H1 (cell line): ENCODE measurements around the gene FBXL17. TPM values are rescaled to one million over a fixed set of nuclear protein-coding genes. Genes with fewer than 3 reads are reported as not detected.

Experiments used
- CTCF ChIA-PET: fragments of 300-600 bp; sonication (Branson Sonifier 250); formaldehyde crosslinking; loops from one replicate; lab custom pipeline; 2021; ENCODE audit not compliant: partially characterized antibody; lab: Charles Lee
- POLR2A ChIA-PET: fragments of 300-600 bp; sonication (Branson Sonifier 250); formaldehyde crosslinking; loops from one replicate; lab custom pipeline; 2021; ENCODE audit warnings: inconsistent platforms; ENCODE audit not compliant: partially characterized antibody; lab: Charles Lee
- DNase-seq, 2 experiments: peaks; one replicate each; pipeline versions ENCODE4 v3.0.0 to v3.0.0-alpha.2; 2010 to 2022; ENCODE audit warnings: low spot score in 2 of 2, low read depth in 1 of 2, mixed read lengths in 1 of 2
- FAIRE-seq: peaks from 2 replicates; lab custom pipeline; 2011; peaks lifted over from hg19 to GRCh38; lab: Jason Lieb, UNC
- H2AFZ ChIP-seq: 2 replicates; pipeline ENCODE4 v1.8.1; 2012; ENCODE audit warnings: low read length, inconsistent platforms
- H2AK5ac ChIP-seq: 2 replicates; pipeline ENCODE4 v1.6.1; 2013; ENCODE audit warnings: low read depth, low read length
- H2BK120ac ChIP-seq: replicated peaks from 2 replicates; pipeline ENCODE3; 2013; ENCODE audit warnings: low read depth, low read length, inconsistent platforms
- H2BK12ac ChIP-seq: 2 replicates; pipeline ENCODE4 v1.6.1; 2013; ENCODE audit warnings: low read depth, low read length
- H2BK15ac ChIP-seq: 2 replicates; pipeline ENCODE4 v1.6.1; 2013; ENCODE audit warnings: low read length
- H2BK20ac ChIP-seq: 2 replicates; pipeline ENCODE4 v1.6.1; 2013; ENCODE audit warnings: low read length
- H2BK5ac ChIP-seq: 2 replicates; pipeline ENCODE4 v1.6.1; 2013; ENCODE audit warnings: low read depth, low read length
- H3K14ac ChIP-seq: 2 replicates; pipeline ENCODE4 v1.6.1; 2013; ENCODE audit warnings: inconsistent platforms; ENCODE audit not compliant: insufficient read length
- H3K18ac ChIP-seq: 2 replicates; pipeline ENCODE4 v1.6.1; 2013; ENCODE audit warnings: low read length; ENCODE audit errors: extremely low read depth
- H3K23ac ChIP-seq: 2 replicates; pipeline ENCODE4 v1.6.1; 2013; ENCODE audit warnings: inconsistent platforms; ENCODE audit not compliant: insufficient read length
- H3K23me2 ChIP-seq: 2 replicates; pipeline ENCODE4 v1.6.1; 2013; ENCODE audit warnings: low read depth, low read length
- H3K27ac ChIP-seq: 2 replicates; pipeline ENCODE4 v1.6.1; 2011; ENCODE audit warnings: low read depth, low read length, inconsistent platforms
- H3K27me3 ChIP-seq, 4 experiments: replicated peaks in 1 of 4; 1 replicate in 1 of 4; 2 replicates in 3 of 4; pipeline versions ENCODE4 v1.6.1 to v1.8.1; 2011 to 2013; ENCODE audit warnings: low read length in 3 of 4, mild to moderate bottlenecking in 3 of 4, inconsistent platforms in 2 of 4, mixed read lengths in 2 of 4, moderate library complexity in 1 of 4; ENCODE audit not compliant: control insufficient read depth in 3 of 4, insufficient read depth in 3 of 4; ENCODE audit errors: extremely low read depth in 1 of 4
- H3K36me3 ChIP-seq, 4 experiments: 2 replicates each; pipeline versions ENCODE4 v1.6.1 to v1.8.1; 2011 to 2013; ENCODE audit warnings: mild to moderate bottlenecking in 4 of 4, low read length in 3 of 4, moderate library complexity in 2 of 4, control low read depth in 1 of 4, inconsistent platforms in 1 of 4; ENCODE audit not compliant: insufficient read depth in 4 of 4, control insufficient read depth in 2 of 4
- H3K4ac ChIP-seq: replicated peaks from 2 replicates; pipeline ENCODE3; 2013; ENCODE audit warnings: low read length, low read depth, mixed read lengths, inconsistent platforms; ENCODE audit not compliant: insufficient read length
- H3K4me1 ChIP-seq, 4 experiments: replicated peaks in 1 of 4; 1 replicate in 1 of 4; 2 replicates in 3 of 4; pipeline versions ENCODE4 v1.6.1 to v1.8.1; 2011 to 2013; ENCODE audit warnings: low read length in 3 of 4, inconsistent platforms in 2 of 4, mixed read lengths in 1 of 4; ENCODE audit not compliant: insufficient read depth in 4 of 4, control insufficient read depth in 3 of 4
- H3K4me2 ChIP-seq, 2 experiments: 2 replicates each; pipeline versions ENCODE4 v1.6.1 to v1.8.1; 2011 to 2013; ENCODE audit warnings: low read depth in 2 of 2, low read length in 2 of 2, control low read depth in 1 of 2, inconsistent platforms in 1 of 2, mild to moderate bottlenecking in 1 of 2; ENCODE audit not compliant: insufficient read depth in 1 of 2
- H3K4me3 ChIP-seq, 4 experiments: fragments of 200-600, 300-600 bp in 1 of 4; sonication (generic), shearing (Covaris generic), sonication (Bioruptor Twin) in 1 of 4; 2 replicates each; pipeline versions ENCODE4 v1.5.1 to v1.8.1; 2011 to 2016; ENCODE audit warnings: low read length in 4 of 4, low read depth in 3 of 4, control low read depth in 2 of 4, inconsistent platforms in 2 of 4, mild to moderate bottlenecking in 2 of 4, mixed read lengths in 1 of 4, moderate library complexity in 1 of 4; ENCODE audit not compliant: insufficient read depth in 2 of 4; ENCODE audit errors: extremely low read depth in 1 of 4
- H3K56ac ChIP-seq: replicated peaks from 2 replicates; pipeline ENCODE3; 2013; ENCODE audit warnings: low read depth, mild to moderate bottlenecking, mixed read lengths, low read length, inconsistent platforms; ENCODE audit not compliant: insufficient read length
- H3K79me1 ChIP-seq: 2 replicates; pipeline ENCODE4 v1.6.1; 2013; ENCODE audit warnings: low read depth, low read length, control low read depth
- H3K79me2 ChIP-seq, 2 experiments: 2 replicates each; pipeline versions ENCODE4 v1.6.1 to v1.8.1; 2012 to 2013; ENCODE audit warnings: low read length in 2 of 2, mild to moderate bottlenecking in 2 of 2, inconsistent platforms in 1 of 2; ENCODE audit not compliant: insufficient read depth in 2 of 2, control insufficient read depth in 1 of 2
- H3K9ac ChIP-seq, 4 experiments: replicated peaks in 1 of 4; 1 replicate in 1 of 4; 2 replicates in 3 of 4; pipeline versions ENCODE4 v1.6.1 to v1.8.1; 2011 to 2013; ENCODE audit warnings: low read depth in 3 of 4, low read length in 3 of 4, control low read depth in 2 of 4, mild to moderate bottlenecking in 2 of 4, moderate library complexity in 2 of 4, inconsistent platforms in 1 of 4; ENCODE audit errors: extremely low read depth in 1 of 4
- H3K9me3 ChIP-seq, 2 experiments: 2 replicates each; pipeline versions ENCODE4 v1.6.1 to v1.8.1; 2012 to 2013; ENCODE audit warnings: mild to moderate bottlenecking in 2 of 2, moderate library complexity in 2 of 2, control low read depth in 1 of 2, inconsistent platforms in 1 of 2, low read depth in 1 of 2, low read length in 1 of 2, mixed read lengths in 1 of 2; ENCODE audit not compliant: insufficient read depth in 2 of 2
- H4K20me1 ChIP-seq, 2 experiments: replicated peaks in 1 of 2; 2 replicates each; pipeline versions ENCODE3 to v1.8.1; 2011 to 2013; ENCODE audit warnings: inconsistent platforms in 2 of 2, low read length in 2 of 2, mild to moderate bottlenecking in 1 of 2; ENCODE audit not compliant: insufficient read depth in 2 of 2, control insufficient read depth in 1 of 2
- H4K5ac ChIP-seq: 2 replicates; pipeline ENCODE4 v1.6.1; 2013; ENCODE audit warnings: low read length, low read depth, mixed read lengths, inconsistent platforms; ENCODE audit not compliant: insufficient read length
- H4K8ac ChIP-seq: 2 replicates; pipeline ENCODE4 v1.8.0; 2013; ENCODE audit warnings: mild to moderate bottlenecking, moderate library complexity, low read length, inconsistent platforms; ENCODE audit not compliant: insufficient read depth; ENCODE audit errors: extremely low read depth
- H4K91ac ChIP-seq: replicated peaks from 2 replicates; pipeline ENCODE3; 2013; ENCODE audit warnings: low read length, mixed read lengths, inconsistent platforms; ENCODE audit not compliant: insufficient read length
- CBX5 ChIP-seq: fragments of 300-800, 300-1000 bp; sonication (generic); IDR thresholded peaks from 2 replicates; pipeline ENCODE4 v1.7.1; 2016; ENCODE audit warnings: antibody characterized with exemption, low read length, low read depth
- CEBPB ChIP-seq: IDR thresholded peaks from 2 replicates; pipeline ENCODE4 v1.6.1; 2012; ENCODE audit warnings: low read depth, low read length
- EP300 ChIP-seq, 2 experiments: IDR thresholded peaks; 1 replicate in 1 of 2; 2 replicates in 1 of 2; pipeline ENCODE4 v1.6.1; 2011 to 2012; ENCODE audit warnings: low read depth in 2 of 2, low read length in 2 of 2, mild to moderate bottlenecking in 2 of 2, borderline replicate concordance in 1 of 2, inconsistent platforms in 1 of 2, moderate library complexity in 1 of 2
- JUN ChIP-seq: IDR thresholded peaks from 2 replicates; pipeline ENCODE4 v1.6.1; 2011; ENCODE audit warnings: low read depth, mild to moderate bottlenecking, improper control_type of control experiment, low read length
- NRF1 ChIP-seq: IDR thresholded peaks from 2 replicates; pipeline ENCODE4 v1.6.1; 2011; ENCODE audit warnings: mild to moderate bottlenecking, low read depth, low read length, improper control_type of control experiment
- RBBP5 ChIP-seq: IDR thresholded peaks from 2 replicates; pipeline ENCODE4 v1.7.1; 2012; ENCODE audit warnings: low read depth, mild to moderate bottlenecking, inconsistent platforms, low read length, moderate library complexity, borderline replicate concordance
- RNF2 ChIP-seq: fragments of 200-900, 300-1000 bp; sonication (generic); IDR thresholded peaks from 2 replicates; pipeline ENCODE4 v1.7.1; 2016; ENCODE audit warnings: borderline replicate concordance, low read depth, mild to moderate bottlenecking, antibody characterized with exemption, low read length; ENCODE audit not compliant: poor library complexity, severe bottlenecking; ENCODE audit errors: missing control alignments
- SAP30 ChIP-seq: fragments of 300-600 bp; sonication (generic); IDR thresholded peaks from 2 replicates; pipeline ENCODE4 v1.7.1; 2012; ENCODE audit warnings: low read length, moderate library complexity, mild to moderate bottlenecking, inconsistent platforms; ENCODE audit not compliant: insufficient read depth, insufficient replicate concordance
- TBP ChIP-seq: IDR thresholded peaks from 2 replicates; pipeline ENCODE4 v1.6.1; 2011; ENCODE audit warnings: low read depth, low read length, improper control_type of control experiment
- WGBS, 2 experiments: shearing (Covaris generic) in 1 of 2; methylation state at CpG; one replicate each; pipeline versions ENCODE4 v1.1.6 to v1.1.7; 2013 to 2015; ENCODE audit warnings: low lambda C conversion rate in 2 of 2, mixed read lengths in 2 of 2, inconsistent platforms in 1 of 2, low coverage in 1 of 2, missing lambda C conversion rate in 1 of 2; ENCODE audit not compliant: insufficient replicate concordance in 2 of 2, insufficient coverage in 1 of 2, insufficient read length in 1 of 2; ENCODE audit errors: extremely low coverage in 1 of 2, missing lambda C conversion rate in 1 of 2; 5-methylcytosine and 5-hydroxymethylcytosine counted together
- polyA plus RNA-seq, 7 experiments: library from polyadenylated mRNA; depleted of rRNA in 3 of 7; stranded (reverse) in 5 of 7; unstranded in 2 of 7; fragments of >200 nt in 5 of 7; fragments of 200-250 nt in 2 of 7; gene quantifications; 1 replicate in 5 of 7; 2 replicates in 1 of 7; 4 replicates in 1 of 7; pipeline versions ENCODE4 v1.2.1 to v1.2.3, GENCODE V29; 2011 to 2013; ENCODE audit warnings: missing spikeins in 2 of 7, mixed read lengths in 2 of 7
- total RNA-seq: library from RNA; stranded (reverse); fragmentation: NEBNext Ultra II Directional; extraction: Animal tissue kit (Norgen Biotek cat#: 25700); gene quantifications from 2 replicates; pipeline ENCODE4 v1.2.1, GENCODE V29; 2021
- TF ChIP-seq, protein P1 (sequence below): IDR thresholded peaks from 2 replicates; pipeline ENCODE4 v1.6.1; 2011; ENCODE audit warnings: low read depth, mild to moderate bottlenecking, low read length; ENCODE audit not compliant: insufficient read depth
- TF ChIP-seq, protein P2 (sequence below): IDR thresholded peaks from 2 replicates; pipeline ENCODE4 v1.6.1; 2012; ENCODE audit warnings: inconsistent platforms

The FBXL17 gene
- total and polyA plus RNA-seq, 2 of the 8 experiments (the other 6 are each of a cell fraction or from before 2014, with no cell fraction given), result 0.35 to 4.3 TPM

DNA sequence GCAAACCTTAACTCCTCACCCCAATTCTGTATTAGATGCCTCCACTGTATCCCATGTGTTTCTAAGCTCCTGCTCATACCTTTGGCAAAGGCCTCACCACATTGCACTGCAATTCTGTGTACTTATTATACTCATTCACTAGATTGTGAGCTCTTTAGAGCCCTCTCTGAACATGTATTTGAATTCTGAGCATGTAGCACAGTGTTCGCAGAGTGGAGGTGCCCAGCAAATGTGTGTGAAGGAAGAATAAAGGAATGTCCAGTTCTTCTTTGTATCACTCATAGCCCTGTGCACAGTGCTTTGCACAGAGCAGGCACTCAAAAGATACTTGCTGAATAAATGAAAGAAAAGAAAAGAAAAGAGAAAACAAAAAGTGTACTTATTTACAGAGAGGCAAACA is 410.1 kb downstream of the FBXL17 start:
- H3K14ac ChIP-seq, result no peak overlapping the region
- H3K4me2 ChIP-seq, result no peak overlapping the region
- no peak overlapping the region for H2BK12ac ChIP-seq
- WGBS, 2 experiments, result 87% methylated on average over 1 of the region's 1 CpG; no CpG with 5 or more reads in 1 of the 2 experiments
- H3K4ac ChIP-seq, result no peak overlapping the region
- no peak for TF ChIP-seq NRF1
- TF ChIP-seq, protein P1, sequence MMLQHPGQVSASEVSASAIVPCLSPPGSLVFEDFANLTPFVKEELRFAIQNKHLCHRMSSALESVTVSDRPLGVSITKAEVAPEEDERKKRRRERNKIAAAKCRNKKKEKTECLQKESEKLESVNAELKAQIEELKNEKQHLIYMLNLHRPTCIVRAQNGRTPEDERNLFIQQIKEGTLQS, result no peak
- TF ChIP-seq RNF2, result no peak
- TF ChIP-seq CBX5, result no peak
- no peak for TF ChIP-seq JUN
- no peak for TF ChIP-seq SAP30
- no peak for TF ChIP-seq EP300 (IDR thresholded peaks at IDR 0.05; ENCODE audit: borderline replicate concordance in 1 of 2, low read depth in 2 of 2, low read length in 2 of 2)
- TF ChIP-seq RBBP5, result no peak
- TF ChIP-seq TBP, result no peak
- TF ChIP-seq, protein P2, sequence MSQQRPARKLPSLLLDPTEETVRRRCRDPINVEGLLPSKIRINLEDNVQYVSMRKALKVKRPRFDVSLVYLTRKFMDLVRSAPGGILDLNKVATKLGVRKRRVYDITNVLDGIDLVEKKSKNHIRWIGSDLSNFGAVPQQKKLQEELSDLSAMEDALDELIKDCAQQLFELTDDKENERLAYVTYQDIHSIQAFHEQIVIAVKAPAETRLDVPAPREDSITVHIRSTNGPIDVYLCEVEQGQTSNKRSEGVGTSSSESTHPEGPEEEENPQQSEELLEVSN, result no peak
- TF ChIP-seq CEBPB, result no peak
- H4K20me1 ChIP-seq, result no peaks in the 10 kb centered on the region
- no peaks in the 10 kb centered on the region for H3K27me3 ChIP-seq
- no peaks in the 10 kb centered on the region for H3K9me3 ChIP-seq
- FAIRE-seq (no peak), DNase-seq (no peak)
- no peak overlapping the region for H2BK20ac ChIP-seq
- peaks cover 0 to 8% (median 0%) of the 10 kb centered on the region in 4 experiments; a peak in 1 of 7 replicates for H3K4me1 ChIP-seq
- no peaks in the 10 kb centered on the region for H3K23me2 ChIP-seq
- no peak overlapping the region for H3K56ac ChIP-seq
- no peak overlapping the region for H3K9ac ChIP-seq
- H2BK15ac ChIP-seq, result no peak overlapping the region; the same call in 1 of the 2 replicates
- H4K8ac ChIP-seq, result no peak overlapping the region
- no peak overlapping the region for H3K27ac ChIP-seq
- H2AK5ac ChIP-seq, result no peak overlapping the region
- H3K18ac ChIP-seq, result no peak overlapping the region
- H3K79me1 ChIP-seq, result no peaks in the 10 kb centered on the region
- no peak overlapping the region for H4K91ac ChIP-seq
- peak overlapping the region; percentile 43 for H2BK120ac ChIP-seq
- H2AFZ ChIP-seq, result no peak overlapping the region
- H3K23ac ChIP-seq, result no peak overlapping the region
- H3K79me2 ChIP-seq, result no peaks in the 10 kb centered on the region
- CTCF ChIA-PET, result no interaction called here
- H2BK5ac ChIP-seq, result no peak overlapping the region
- no peaks in the 10 kb centered on the region for H3K36me3 ChIP-seq
- H3K4me3 ChIP-seq, result no peak overlapping the region
- POLR2A ChIA-PET, result no interaction called here
- no peak overlapping the region for H4K5ac ChIP-seq
